B cell (primary cell): ENCODE measurements around the gene ZBTB47.

Experiments used
- EZH2 ChIP-seq: IDR thresholded peaks from 2 replicates; pipeline ENCODE4 v1.6.1; 2012; ENCODE audit warnings: borderline replicate concordance, low read depth, mild to moderate bottlenecking, moderate library complexity, low read length; ENCODE audit not compliant: insufficient read depth, poor library complexity, severe bottlenecking
- TF ChIP-seq, protein P1 (sequence below): fragments of 200-600 bp; IDR thresholded peaks from one replicate; pipeline ENCODE4 v1.8.0; 2022; ENCODE audit warnings: antibody characterized with exemption, mild to moderate bottlenecking

DNA sequence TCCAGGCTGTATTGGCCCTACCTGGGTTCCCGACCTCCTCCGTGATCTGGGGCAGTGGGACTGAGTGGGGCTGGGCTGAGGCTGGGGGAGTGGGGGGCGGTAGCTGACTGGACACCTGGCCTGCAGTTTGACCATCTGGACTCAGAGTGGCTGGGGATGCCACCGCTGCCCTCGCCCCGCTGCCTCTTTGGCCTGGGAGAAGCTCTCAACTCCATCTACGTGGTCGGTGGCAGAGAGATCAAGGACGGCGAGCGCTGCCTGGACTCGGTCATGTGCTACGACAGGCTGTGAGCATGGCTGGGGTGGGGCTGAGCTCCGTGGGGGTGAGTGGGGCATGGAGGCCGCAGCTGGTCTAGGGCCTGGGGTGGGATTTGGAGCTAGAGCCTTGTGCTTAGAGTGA is 34.5 kb downstream of the ZBTB47 start:
- TF ChIP-seq, protein P1, sequence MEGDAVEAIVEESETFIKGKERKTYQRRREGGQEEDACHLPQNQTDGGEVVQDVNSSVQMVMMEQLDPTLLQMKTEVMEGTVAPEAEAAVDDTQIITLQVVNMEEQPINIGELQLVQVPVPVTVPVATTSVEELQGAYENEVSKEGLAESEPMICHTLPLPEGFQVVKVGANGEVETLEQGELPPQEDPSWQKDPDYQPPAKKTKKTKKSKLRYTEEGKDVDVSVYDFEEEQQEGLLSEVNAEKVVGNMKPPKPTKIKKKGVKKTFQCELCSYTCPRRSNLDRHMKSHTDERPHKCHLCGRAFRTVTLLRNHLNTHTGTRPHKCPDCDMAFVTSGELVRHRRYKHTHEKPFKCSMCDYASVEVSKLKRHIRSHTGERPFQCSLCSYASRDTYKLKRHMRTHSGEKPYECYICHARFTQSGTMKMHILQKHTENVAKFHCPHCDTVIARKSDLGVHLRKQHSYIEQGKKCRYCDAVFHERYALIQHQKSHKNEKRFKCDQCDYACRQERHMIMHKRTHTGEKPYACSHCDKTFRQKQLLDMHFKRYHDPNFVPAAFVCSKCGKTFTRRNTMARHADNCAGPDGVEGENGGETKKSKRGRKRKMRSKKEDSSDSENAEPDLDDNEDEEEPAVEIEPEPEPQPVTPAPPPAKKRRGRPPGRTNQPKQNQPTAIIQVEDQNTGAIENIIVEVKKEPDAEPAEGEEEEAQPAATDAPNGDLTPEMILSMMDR = no peak
- no peak for TF ChIP-seq EZH2
